ENCODE results near the gene NMNAT2.

NMNAT2 gene

DNA sequence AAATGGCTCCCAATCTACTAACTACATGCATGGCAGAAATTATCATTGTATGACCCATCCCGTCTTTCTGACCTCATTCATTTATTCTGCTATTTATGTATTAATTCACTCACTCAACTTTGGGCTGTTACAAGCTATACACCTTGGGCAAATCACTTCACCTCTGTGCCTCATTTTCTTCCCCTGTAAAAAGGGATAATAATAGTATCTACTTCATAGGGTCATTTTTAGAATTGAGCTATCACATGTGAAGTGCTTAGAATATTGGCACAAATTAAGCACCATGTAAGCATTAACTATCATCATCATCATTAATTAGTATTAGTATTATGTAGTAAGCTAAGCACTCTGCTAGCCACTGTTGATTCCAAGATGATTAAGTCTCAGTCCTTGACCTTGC is 52.1 kb downstream of the NMNAT2 start:
- no peak for DNase-seq (ENCODE audit: low read depth in 1 of 2, low spot score in 1 of 2)

DNA sequence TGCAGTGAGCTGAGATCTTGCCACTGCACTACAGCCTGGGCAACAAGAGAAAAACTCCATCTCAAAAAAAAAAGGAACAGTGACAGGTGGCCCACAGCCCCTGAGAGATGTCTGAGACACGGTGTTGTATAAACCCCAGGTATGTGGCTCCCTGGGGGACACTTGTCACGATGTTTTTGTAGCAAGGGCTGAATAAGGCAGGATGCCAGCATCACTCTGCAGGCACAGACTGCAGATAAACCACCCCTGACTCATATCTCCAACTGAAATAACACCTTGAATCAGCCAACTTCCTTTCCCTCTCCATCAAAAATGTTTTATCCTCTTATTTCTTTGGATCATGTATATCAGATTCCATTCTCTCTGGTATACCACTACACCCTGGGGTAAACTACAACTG is 52.5 kb downstream of the NMNAT2 start:
- DNase-seq (ENCODE audit: low read depth in 1 of 2, low spot score in 1 of 2), result no peak

- no peak for DNase-seq (ENCODE audit: low read depth in 1 of 2, low spot score in 1 of 2)
Observed at GRCh38 chr1:183365093-183365492, 53.1 kb downstream of the NMNAT2 start.

- no peak for DNase-seq (ENCODE audit: low read depth in 1 of 2, low spot score in 1 of 2)
Observed at GRCh38 chr1:183363972-183364371, 54.2 kb downstream of the NMNAT2 start.

GRCh38 chr1:183361081-183361480 is 57.1 kb downstream of the NMNAT2 start:
- DNase-seq (ENCODE audit: low read depth in 1 of 2, low spot score in 1 of 2), result no peak

DNA sequence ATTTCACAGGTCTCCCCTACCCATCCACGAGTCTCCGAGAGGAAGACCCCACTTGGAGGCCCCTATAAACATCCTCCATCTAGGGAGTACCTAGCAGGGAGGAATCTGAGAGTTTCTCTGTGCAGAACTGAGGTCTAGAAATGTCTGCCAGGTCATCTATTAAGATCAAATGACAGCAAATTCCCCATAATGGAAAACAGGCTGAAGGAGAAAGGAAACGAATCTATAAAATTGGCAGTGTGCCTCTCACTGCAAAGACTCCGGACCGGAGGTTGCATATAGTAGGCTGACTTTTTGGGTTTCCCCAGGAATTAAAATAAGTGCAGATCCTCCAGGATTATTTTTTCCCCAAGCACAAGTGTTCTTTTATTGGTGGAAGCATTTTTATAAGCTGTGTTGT is 57.7 kb downstream of the NMNAT2 start:
- no peak for DNase-seq (ENCODE audit: low read depth in 1 of 2, low spot score in 1 of 2)

GRCh38 chr1:183356534-183357182 is 61.5 kb downstream of the NMNAT2 start:
- no peak for DNase-seq (ENCODE audit: low read depth in 1 of 2, low spot score in 1 of 2)

GRCh38 chr1:183355797-183356196 is 62.4 kb downstream of the NMNAT2 start:
- no peak for DNase-seq (ENCODE audit: low read depth in 1 of 2, low spot score in 1 of 2)

DNA sequence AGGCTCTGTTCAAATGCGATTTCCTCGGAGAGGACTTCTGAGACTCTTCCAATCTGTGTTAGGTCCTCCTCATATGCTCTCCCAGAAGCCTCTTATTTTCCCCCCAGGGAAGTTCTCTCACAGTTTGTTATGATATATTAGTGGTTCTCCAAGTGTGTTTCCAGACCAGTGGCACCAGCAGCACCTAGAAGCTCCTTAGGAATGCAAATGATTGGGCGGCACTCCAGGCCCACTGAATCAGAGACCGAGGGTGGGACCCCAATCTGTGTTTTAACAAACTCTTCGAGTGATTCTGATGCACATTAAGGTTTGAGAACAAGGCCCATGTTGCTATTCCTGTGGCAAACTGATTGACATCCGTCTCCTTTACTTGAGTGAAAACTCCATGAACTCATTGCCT is 63.0 kb downstream of the NMNAT2 start:
- DNase-seq (ENCODE audit: low read depth in 1 of 2, low spot score in 1 of 2), result no peak

GRCh38 chr1:183353597-183353996 is 64.6 kb downstream of the NMNAT2 start:
- DNase-seq (ENCODE audit: low read depth in 1 of 2, low spot score in 1 of 2), result no peak

- DNase-seq (ENCODE audit: low read depth in 1 of 2, low spot score in 1 of 2), result no peak
Observed at GRCh38 chr1:183349201-183349711, 68.9 kb downstream of the NMNAT2 start.

DNA sequence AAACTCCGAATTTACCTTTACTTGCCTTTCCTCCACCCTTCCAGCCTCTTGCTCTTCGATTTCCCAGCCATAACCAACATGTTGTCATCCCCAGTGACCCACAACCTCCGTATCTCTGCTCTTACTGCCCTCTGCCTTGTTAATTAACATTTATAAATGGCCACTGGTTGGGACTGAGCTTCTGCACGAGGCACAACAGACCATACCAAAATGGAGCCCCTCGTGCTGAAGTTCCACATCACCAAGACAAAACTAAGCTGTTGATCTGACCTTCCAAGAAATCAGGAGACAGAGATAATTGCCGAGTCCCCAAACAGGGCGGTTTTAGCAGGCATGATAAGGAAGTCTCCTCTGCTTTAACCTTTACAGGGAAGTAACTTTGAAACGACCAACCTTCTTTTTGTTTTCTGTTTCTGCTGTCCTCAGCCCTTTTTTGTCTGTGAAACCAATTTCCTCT is 71.9 kb downstream of the NMNAT2 start:
- no peak for DNase-seq (ENCODE audit: low read depth in 1 of 2, low spot score in 1 of 2)

DNA sequence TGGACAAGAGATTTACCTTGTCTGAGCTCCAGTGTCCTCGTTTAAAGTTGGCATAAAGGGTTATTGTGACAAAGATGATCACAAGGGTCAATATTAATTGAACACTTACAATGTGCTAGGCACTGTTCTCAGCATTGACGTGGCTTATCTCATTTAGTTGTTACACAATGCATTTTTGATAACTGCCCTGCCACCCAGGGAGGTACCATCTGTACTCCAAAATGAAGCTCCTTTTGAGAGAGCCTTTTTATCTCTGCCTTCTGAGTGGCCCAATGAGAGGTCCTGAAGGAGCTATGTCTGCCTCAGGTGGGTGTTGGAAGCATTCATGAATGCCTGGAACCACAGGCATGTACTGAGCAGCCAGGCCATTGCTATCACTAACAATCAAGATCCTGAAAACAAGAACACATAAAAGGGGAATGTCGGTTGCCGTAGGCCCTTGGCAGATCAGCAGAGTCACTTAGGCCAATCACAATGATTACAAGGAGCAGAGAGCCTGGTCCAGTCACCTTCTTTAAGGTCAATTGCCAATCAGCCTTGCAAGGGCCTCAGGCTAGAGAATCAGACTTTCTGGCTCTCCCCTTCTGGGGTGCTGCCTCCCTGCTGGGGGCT is 78.5 kb downstream of the NMNAT2 start:
- DNase-seq (ENCODE audit: low read depth in 1 of 2, low spot score in 1 of 2), result no peak

- DNase-seq (ENCODE audit: low read depth in 1 of 2, low spot score in 1 of 2), result no peak
Observed at GRCh38 chr1:183331091-183331742, 87.0 kb downstream of the NMNAT2 start.

DNA sequence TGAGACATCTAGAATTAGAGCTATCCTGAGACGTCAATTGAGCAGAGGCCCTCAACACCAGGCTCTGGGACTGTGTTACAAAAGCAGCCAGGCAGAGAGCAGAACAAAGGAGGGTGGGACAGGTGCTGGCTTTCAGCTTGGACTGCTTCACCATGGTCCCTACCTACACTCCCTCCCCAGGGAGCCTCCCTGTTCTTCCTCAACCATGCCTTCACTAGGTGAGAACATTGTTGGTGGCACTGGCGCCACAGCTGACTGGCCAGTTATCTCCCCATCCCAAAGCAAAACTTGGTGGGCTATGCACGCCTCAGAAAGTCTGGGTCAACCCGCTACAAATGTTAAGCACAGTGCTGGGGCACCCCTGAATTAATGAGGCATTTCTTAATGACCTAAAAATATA is 87.8 kb downstream of the NMNAT2 start:
- no peak for DNase-seq (ENCODE audit: low read depth in 1 of 2, low spot score in 1 of 2)

- no peak for DNase-seq (ENCODE audit: low read depth in 1 of 2, low spot score in 1 of 2)
Observed at GRCh38 chr1:183328371-183328770, 89.8 kb downstream of the NMNAT2 start.

- DNase-seq (ENCODE audit: low read depth in 1 of 2, low spot score in 1 of 2), result no peak
Observed at GRCh38 chr1:183327434-183328290, 90.5 kb downstream of the NMNAT2 start.

GRCh38 chr1:183323849-183324683 is 94.1 kb downstream of the NMNAT2 start:
- no peak for DNase-seq (ENCODE audit: low read depth in 1 of 2, low spot score in 1 of 2)

DNA sequence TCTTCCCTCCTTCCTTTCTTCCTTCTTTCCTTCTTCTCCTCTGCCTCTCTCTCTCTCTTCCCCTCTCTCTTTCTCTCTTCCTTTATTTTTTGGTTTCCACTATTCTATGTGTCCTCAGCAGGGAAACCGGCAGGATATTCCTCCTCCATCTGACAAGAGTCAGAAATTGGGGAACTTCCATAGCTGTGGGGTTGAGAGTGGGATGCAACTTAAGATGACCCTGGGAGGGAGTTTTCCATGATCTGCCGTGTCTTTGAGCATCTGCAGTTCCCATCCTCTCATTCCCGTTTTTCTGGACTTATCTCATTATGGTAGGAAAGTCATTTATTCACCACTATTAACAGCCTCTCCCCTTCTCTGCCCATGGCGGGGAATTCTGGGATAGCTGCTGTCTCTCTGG is 98.6 kb downstream of the NMNAT2 start:
- DNase-seq (ENCODE audit: low read depth in 1 of 2, low spot score in 1 of 2), result no peak

DNA sequence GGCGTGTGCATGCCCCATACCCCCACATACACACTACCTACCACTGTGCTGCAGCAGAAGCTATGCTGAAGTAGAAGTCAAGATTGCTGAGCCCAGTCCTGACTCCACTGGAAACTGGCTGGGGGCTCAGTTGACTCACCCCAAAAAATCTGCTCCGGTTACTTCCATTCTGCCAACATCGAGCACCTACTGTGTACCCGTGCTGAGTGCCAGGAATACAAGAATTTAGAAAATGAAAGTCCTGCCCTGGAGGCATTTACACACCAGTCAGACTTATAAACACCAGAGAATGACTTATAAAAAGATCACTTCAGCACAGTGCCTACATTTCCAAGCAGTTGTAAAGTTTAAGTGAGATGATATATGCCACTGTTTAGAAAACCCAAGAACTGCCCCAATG is 99.1 kb downstream of the NMNAT2 start:
- no peak for DNase-seq (ENCODE audit: low read depth in 1 of 2, low spot score in 1 of 2)

DNA sequence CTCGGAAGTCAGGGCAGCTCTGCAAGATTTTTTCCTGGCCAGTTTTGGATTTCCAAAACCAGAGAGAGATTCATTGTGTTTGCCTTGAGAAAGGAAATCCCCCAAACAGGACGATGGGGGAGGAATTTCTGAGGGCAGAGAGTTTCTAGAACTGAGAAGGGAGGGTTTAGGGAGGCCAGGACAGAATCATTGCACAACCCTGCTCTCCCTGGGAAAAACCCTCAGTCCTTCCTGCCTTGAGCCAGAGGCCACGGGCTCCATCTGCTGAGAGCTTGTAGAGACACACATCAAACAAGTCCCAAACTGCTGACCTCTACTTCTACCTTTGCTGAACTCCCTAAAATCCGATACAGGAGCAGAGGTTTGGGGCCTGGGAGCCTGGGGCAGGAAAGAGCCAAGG is 99.7 kb downstream of the NMNAT2 start:
- no peak for DNase-seq (ENCODE audit: low read depth in 1 of 2, low spot score in 1 of 2)
